Ascending aorta (tissue), 2 donors: ENCODE data around the gene SRSF7. TPM values are rescaled to one million over a fixed set of nuclear protein-coding genes. Genes with fewer than 3 reads are reported as not detected.
"Not testable (repeated sequence)": the region's sequence is repeated elsewhere in the genome, so short reads cannot be mapped to it uniquely, and the experiment has no call there.

Source experiments
- DNase-seq, 2 donors: peaks; one replicate each; pipeline ENCODE4 v3.0.0-alpha.2; 2019; ENCODE audit warnings: low spot score in 2 of 2
- H3K27ac ChIP-seq, 2 donors: fragments of 200-600 bp; sonication (generic); one replicate each; pipeline ENCODE4 v1.5.1; 2016 to 2017; ENCODE audit warnings: mild to moderate bottlenecking in 1 of 2
- H3K27me3 ChIP-seq: fragments of 200-600 bp; sonication (generic); one replicate; pipeline ENCODE4 v1.5.1; 2017
- H3K36me3 ChIP-seq, 2 donors: fragments of 200-600 bp; sonication (generic); one replicate each; pipeline ENCODE4 v1.5.1; 2016
- H3K4me1 ChIP-seq, 2 donors: fragments of 200-600 bp; sonication (generic); one replicate each; pipeline ENCODE4 v1.5.1; 2016 to 2017; ENCODE audit warnings: mild to moderate bottlenecking in 1 of 2
- H3K4me3 ChIP-seq, 2 donors: fragments of 200-600 bp; sonication (generic); one replicate each; pipeline ENCODE4 v1.5.1; 2016 to 2017; ENCODE audit warnings: mild to moderate bottlenecking in 1 of 2
- H3K9me3 ChIP-seq, 2 donors: fragments of 200-600 bp; sonication (generic); one replicate each; pipeline ENCODE4 v1.5.1; 2016
- intact Hi-C: fragments of 100-400 bp; cut with DNase I; formaldehyde crosslinking; loops from one replicate; pipeline ENCODE4 v1.15.1; 2023
- total RNA-seq: library from RNA; depleted of rRNA; stranded (reverse); fragments of >200 nt; gene quantifications from one replicate; pipeline ENCODE4 v1.1.0, GENCODE V29; 2016
- TF ChIP-seq, protein P1 (sequence below), 3 experiments: fragments of 200-600 bp in 2 of 3; fragments of 450-650 bp in 1 of 3; sonication (generic) in 2 of 3; IDR thresholded peaks; one replicate each; pipeline ENCODE4 v1.5.1; 2016 to 2019; ENCODE audit warnings: antibody characterized with exemption in 3 of 3, mild to moderate bottlenecking in 1 of 3, moderate library complexity in 1 of 3

The SRSF7 gene
- total RNA-seq, 1 donor from 2014 or later = 54.1 TPM

DNA sequence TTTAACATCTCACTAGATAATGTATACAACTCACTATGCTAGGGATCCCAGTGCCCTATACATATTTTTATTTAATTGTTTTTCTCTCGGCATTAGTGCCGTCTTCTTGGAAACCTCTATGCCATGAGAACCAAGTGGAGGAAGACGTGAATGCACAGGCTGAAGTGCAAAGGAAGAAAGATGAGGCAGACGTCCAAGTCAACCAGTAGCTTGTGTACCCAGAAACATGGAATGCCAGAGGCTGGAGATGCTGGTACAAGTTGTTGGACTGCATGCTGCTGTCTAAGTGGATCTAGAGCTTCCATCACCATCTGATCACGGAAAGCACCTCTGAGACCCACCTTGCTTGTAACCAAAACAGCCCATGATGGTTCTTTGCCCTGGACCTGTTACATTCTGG, 14.4 kb upstream of the SRSF7 start:
- H3K9me3 ChIP-seq = no peaks in the 10 kb centered on the region
- H3K4me1 ChIP-seq = no peaks in the 10 kb centered on the region
- H3K27me3 ChIP-seq = no peaks in the 10 kb centered on the region
- TF ChIP-seq, protein P1, sequence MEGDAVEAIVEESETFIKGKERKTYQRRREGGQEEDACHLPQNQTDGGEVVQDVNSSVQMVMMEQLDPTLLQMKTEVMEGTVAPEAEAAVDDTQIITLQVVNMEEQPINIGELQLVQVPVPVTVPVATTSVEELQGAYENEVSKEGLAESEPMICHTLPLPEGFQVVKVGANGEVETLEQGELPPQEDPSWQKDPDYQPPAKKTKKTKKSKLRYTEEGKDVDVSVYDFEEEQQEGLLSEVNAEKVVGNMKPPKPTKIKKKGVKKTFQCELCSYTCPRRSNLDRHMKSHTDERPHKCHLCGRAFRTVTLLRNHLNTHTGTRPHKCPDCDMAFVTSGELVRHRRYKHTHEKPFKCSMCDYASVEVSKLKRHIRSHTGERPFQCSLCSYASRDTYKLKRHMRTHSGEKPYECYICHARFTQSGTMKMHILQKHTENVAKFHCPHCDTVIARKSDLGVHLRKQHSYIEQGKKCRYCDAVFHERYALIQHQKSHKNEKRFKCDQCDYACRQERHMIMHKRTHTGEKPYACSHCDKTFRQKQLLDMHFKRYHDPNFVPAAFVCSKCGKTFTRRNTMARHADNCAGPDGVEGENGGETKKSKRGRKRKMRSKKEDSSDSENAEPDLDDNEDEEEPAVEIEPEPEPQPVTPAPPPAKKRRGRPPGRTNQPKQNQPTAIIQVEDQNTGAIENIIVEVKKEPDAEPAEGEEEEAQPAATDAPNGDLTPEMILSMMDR (IDR thresholded peaks at IDR 0.05) = no peak
- H3K27ac ChIP-seq = no peak overlapping the region
- DNase-seq = no peak
- no peak overlapping the region for H3K4me3 ChIP-seq
- no peaks in the 10 kb centered on the region for H3K36me3 ChIP-seq
- intact Hi-C loops = no loop called here

DNA sequence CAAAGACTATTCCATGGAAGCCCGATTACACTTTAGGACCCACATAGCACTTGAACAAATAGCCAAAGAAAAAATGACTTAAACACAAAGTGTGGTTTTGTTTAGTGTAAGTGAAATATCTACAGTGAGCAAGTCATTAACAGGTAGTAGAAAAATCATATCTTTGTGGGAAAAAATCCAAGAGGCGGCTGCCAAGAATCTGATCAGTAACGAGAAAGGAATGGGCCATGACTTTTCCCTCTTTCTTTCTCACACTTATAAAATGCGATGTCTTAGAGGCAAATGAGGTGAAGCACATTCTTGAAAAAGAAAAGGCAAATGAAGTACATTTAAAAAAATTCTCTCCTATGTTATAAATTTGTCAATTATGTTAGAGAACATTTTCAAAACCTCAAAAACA, 14.0 kb upstream of the SRSF7 start:
- intact Hi-C loops = no loop called here

DNA sequence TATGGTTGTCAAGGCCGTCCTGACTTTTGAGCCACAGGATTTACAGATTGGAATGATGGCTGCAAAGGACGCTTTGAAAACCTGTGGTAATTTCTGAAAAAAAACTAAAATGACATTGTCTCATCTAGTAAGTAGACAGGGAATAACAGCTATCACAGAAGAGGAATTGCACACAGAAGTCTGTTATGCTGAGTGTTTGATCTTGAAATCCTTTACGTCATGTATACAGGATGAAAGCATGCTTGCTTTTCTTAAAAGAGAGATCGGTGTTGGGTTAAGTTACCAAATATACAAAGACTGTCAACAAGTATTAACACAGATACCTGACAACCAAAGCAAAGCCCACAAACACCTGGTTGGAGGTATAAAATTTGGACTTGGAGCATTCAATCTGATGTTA, 12.6 kb upstream of the SRSF7 start:
- Histone ChIP-seq H3K36me3 (no peaks in the 10 kb centered on the region), H3K27ac (no peak overlapping the region), H3K4me1 (no peaks in the 10 kb centered on the region), H3K4me3 (no peak overlapping the region), H3K9me3 (no peaks in the 10 kb centered on the region), H3K27me3 (no peaks in the 10 kb centered on the region)
- intact Hi-C loops = no loop called here
- no peak for DNase-seq
- TF ChIP-seq, protein P1 (IDR thresholded peaks at IDR 0.05) = no peak

More for the DNA sequence above, 14.0 kb upstream of the SRSF7 start:
- H3K4me3 ChIP-seq = no peak overlapping the region
- H3K36me3 ChIP-seq = no peaks in the 10 kb centered on the region
- H3K9me3 ChIP-seq = no peaks in the 10 kb centered on the region
- H3K27ac ChIP-seq = no peak overlapping the region
- no peaks in the 10 kb centered on the region for H3K4me1 ChIP-seq
- H3K27me3 ChIP-seq = no peaks in the 10 kb centered on the region
- TF ChIP-seq, protein P1 (IDR thresholded peaks at IDR 0.05) = no peak
- no peak for DNase-seq

DNA sequence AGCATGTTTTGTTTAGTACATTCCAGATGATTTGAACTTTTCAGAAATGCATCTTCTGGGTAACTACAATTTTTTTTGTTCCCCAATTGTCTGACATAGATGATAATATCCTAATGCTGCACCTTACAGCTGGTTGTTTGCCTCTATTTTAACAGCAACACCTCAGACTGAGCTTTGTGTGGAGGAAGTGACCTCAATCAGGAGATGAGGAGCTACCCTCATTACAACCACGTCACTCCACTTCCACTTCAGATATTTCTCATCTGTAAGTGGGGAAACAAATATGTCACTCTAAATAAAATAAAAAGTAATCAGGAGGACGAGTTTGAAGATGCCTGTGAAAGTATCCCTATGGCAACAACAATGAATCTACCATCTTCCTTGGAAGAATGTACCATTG, 12.1 kb upstream of the SRSF7 start:
- H3K36me3 ChIP-seq = no peaks in the 10 kb centered on the region
- no peaks in the 10 kb centered on the region for H3K9me3 ChIP-seq
- H3K4me3 ChIP-seq = no peak overlapping the region
- no peaks in the 10 kb centered on the region for H3K4me1 ChIP-seq
- DNase-seq = no peak
- no peaks in the 10 kb centered on the region for H3K27me3 ChIP-seq
- no peak overlapping the region for H3K27ac ChIP-seq
- TF ChIP-seq, protein P1 (IDR thresholded peaks at IDR 0.05) = no peak
- intact Hi-C loops = no loop called here

DNA sequence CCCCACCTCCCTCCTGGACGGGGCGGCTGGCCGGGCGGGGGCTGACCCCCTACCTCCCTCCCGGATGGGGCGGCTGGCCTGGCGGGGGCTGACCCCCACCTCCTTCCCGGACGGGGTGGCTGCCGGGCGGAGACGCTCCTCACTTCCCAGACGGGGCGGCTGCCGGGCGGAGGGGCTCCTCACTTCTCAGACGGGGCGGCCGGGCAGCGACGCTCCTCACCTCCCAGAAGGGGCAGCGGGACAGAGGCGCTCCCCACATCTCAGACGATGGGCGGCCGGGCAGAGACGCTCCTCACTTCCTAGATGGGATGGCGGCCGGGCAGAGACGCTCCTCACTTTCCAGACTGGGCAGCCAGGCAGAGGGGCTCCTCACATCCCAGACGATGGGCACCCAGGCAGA, 4.7 kb upstream of the SRSF7 start:
- not testable (repeated sequence) for H3K36me3 ChIP-seq, H3K9me3 ChIP-seq, H3K27me3 ChIP-seq, H3K4me1 ChIP-seq, H3K4me3 ChIP-seq, H3K27ac ChIP-seq, DNase-seq
- intact Hi-C loops = loop anchor here (10.0 kb wide), 1 partner anchor 369 kb away; the partner anchor contains the start of gene SOS1

DNA sequence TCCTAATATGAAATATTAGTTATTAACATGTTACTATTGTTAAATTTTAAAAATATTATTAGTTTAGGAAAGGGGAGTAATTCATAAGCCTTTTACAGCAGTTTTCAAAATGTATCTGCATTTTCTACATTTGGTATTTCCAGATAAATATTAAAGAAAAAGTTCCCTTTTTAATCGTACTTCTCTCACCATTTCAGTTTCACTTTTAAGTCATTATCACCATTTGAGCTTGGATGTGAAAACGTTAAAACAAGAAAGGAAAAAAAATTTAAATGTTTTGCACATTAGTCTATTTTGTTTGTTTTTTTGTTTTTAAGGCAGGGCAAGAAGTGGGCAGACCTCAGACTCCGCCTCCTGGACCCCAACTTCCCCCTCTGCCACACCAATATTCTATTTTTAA, 3.3 kb upstream of the SRSF7 start:
- Histone ChIP-seq H3K4me3 (peak overlapping the region; percentile 30 to 33), H3K4me1 (peaks cover 3 to 8% of the 10 kb centered on the region in 2 donors), H3K27ac (no peak overlapping the region), H3K9me3 (no peaks in the 10 kb centered on the region), H3K27me3 (no peaks in the 10 kb centered on the region), H3K36me3 (peaks cover 0 to under 1% of the 10 kb centered on the region in 2 donors)
- DNase-seq = no peak
- intact Hi-C loops = loop anchor here (10.0 kb wide), 1 partner anchor 370 kb away; the partner anchor contains the start of gene SOS1
- TF ChIP-seq, protein P1 (IDR thresholded peaks at IDR 0.05) = no peak
